ENCODE data around the gene LILRB1. TPM values are rescaled to one million over a fixed set of nuclear protein-coding genes. Genes with fewer than 3 reads are reported as not detected.
"Not testable (repeated sequence)": the region's sequence is repeated elsewhere in the genome, so short reads cannot be mapped to it uniquely, and the experiment has no call there.

The LILRB1 gene
- total RNA-seq, 2 donors from 2014 or later: 2.5 to 4.1 TPM

DNA sequence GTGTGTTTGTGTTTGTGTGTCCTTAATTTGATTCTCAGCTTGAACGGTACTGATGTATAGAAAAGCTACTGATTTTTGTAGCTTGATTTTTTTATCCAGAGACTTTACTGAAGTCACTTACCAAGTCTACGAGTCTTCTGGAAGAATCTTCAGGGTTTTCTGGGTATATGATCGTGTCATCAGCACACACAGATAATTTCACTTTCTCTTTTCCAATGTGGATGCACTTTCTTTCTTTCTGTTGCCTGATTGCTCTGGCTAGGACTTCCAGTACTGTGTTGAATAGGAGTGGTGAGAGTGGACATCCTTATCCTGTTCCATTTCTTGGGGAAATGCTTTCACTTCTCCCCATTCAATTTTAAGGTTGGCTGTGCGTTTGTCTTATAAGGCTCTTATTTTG lies 7.9 kb upstream of the LILRB1 start:
- ATAC-seq (no peak), DNase-seq (no peak)
- intact Hi-C loops (cut with DNase I, micrococcal nuclease): no loop called here

GRCh38 chr19:54624234-54624633 lies 6.0 kb upstream of the LILRB1 start:
- ATAC-seq; DNase-seq; intact Hi-C loops (cut with DNase I, micrococcal nuclease): not testable (repeated sequence)

- ATAC-seq; DNase-seq; intact Hi-C loops (cut with DNase I, micrococcal nuclease): not testable (repeated sequence)
Measured at GRCh38 chr19:54624934-54625730, 5.2 kb upstream of the LILRB1 start.

- DNase-seq (no peak), ATAC-seq (no peak)
- intact Hi-C loops (cut with DNase I, micrococcal nuclease): no loop called here
Measured at GRCh38 chr19:54626757-54627156, 3.5 kb upstream of the LILRB1 start.

GRCh38 chr19:54627912-54628311 lies 2.4 kb upstream of the LILRB1 start:
- ATAC-seq; intact Hi-C loops (cut with DNase I, micrococcal nuclease); DNase-seq: not testable (repeated sequence)

GRCh38 chr19:54630782-54631181 lies 498 bp downstream of the LILRB1 start:
- intact Hi-C loops (cut with DNase I, micrococcal nuclease): no loop called here
- no peak for DNase-seq
- no peak for ATAC-seq

GRCh38 chr19:54631489-54632337 lies 1.4 kb downstream of the LILRB1 start:
- intact Hi-C loops (cut with DNase I, micrococcal nuclease); DNase-seq; ATAC-seq: not testable (repeated sequence)

GRCh38 chr19:54632517-54632916 lies 2.2 kb downstream of the LILRB1 start:
- intact Hi-C loops (cut with DNase I, micrococcal nuclease); ATAC-seq; DNase-seq: not testable (repeated sequence)

- intact Hi-C loops (cut with DNase I, micrococcal nuclease): no loop called here
Measured at GRCh38 chr19:54633401-54633800, 3.1 kb downstream of the LILRB1 start.

DNA sequence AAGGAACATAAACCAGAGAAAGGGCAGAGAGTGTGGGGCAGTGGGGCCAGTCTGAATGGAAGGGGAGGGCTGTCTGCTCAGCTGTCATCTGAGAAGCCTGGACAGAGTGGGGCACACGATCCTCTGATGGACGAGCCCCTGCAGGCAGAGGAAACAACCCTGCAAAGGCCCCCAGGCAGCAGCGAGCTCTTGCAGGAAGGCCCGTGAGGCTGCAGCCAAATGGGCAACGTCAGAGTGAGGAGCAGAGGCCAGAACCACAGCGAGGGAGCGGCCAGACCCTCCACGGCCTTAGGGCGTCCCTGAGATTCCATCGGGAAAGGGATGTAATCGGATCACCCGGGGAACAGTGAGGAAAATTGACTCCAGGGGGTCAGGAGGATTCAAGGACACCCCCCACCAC lies 5.8 kb downstream of the LILRB1 start:
- intact Hi-C loops (cut with DNase I, micrococcal nuclease); DNase-seq; ATAC-seq: not testable (repeated sequence)

More at GRCh38 chr19:54633401-54633800, 3.1 kb downstream of the LILRB1 start:
- ATAC-seq (no peak), DNase-seq (no peak)

- intact Hi-C loops (cut with DNase I, micrococcal nuclease): no loop called here
- ATAC-seq (no peak), DNase-seq (no peak)
Measured at GRCh38 chr19:54638683-54639082, 8.4 kb downstream of the LILRB1 start.

DNA sequence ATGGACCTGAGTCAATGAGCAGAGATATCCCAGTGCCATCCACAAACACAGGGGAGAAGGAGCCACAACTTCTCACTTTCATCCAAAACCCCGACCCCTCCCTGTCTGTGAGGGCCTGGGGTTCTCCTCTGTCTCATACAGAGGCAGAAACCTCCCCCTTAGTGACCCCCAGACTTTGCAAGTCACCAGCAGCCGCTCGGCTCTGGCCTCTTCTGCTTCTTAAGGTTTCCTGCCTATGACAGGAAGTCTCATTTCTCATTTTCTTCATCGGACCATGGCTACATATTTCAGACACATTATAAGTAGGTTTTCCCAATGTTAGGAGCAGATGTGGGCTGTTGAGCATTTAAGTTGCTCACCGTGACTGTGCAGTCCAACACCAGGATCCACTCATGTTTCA lies 12.7 kb downstream of the LILRB1 start:
- DNase-seq; intact Hi-C loops (cut with DNase I, micrococcal nuclease); ATAC-seq: not testable (repeated sequence)

- intact Hi-C loops (cut with DNase I, micrococcal nuclease); DNase-seq; ATAC-seq: not testable (repeated sequence)
Measured at GRCh38 chr19:54643583-54643982, 13.3 kb downstream of the LILRB1 start.

DNA sequence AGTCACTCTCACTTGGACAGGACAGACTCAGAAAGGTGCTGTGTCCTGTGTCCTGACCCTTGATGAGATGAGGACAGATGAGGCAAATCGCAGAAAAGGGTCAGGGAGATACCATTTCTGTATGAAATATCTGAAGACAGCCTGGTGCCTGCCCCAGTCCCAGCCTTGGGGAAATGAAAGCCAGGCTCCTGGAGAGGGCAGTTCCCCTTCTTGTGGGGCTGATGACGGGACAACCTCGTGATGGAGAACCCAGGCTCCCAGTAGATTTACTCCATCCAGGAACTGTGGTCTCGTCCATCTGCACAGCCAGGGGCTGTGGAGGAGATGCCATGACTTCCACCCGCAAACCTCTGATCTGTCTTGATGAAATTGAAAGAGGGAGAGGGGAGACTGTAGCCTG lies 13.8 kb downstream of the LILRB1 start:
- DNase-seq (peak in 1 of 2 donors; percentile 34), ATAC-seq (no peak)
- intact Hi-C loops (cut with DNase I, micrococcal nuclease): no loop called here

GRCh38 chr19:54646331-54646841 lies 16.1 kb downstream of the LILRB1 start:
- intact Hi-C loops (cut with DNase I, micrococcal nuclease): no loop called here
- no peak for DNase-seq
- no peak for ATAC-seq

DNA sequence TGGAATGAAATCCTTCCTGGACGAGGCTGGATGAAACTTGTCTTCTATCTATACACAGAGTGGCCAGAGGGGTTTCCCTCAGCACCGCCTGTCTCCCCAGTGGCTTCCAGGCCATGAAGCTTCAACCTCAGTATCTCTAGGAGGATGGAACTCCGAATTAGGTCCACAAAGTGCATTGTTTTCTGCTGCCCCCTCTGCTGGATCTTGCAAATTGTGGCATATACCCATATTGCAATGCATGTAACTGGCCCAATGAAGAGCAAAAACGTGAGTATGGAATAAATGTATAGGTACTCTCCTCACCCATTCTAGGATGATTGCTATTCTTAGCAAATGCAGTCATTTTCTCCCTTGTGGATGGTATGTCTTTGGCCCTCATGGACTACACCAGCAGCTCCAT lies 17.8 kb downstream of the LILRB1 start:
- DNase-seq (no peak), ATAC-seq (no peak)
- intact Hi-C loops (cut with DNase I, micrococcal nuclease): no loop called here

GRCh38 chr19:54650108-54650655 lies 19.9 kb downstream of the LILRB1 start:
- intact Hi-C loops (cut with DNase I, micrococcal nuclease): no loop called here
- DNase-seq (no peak), ATAC-seq (no peak)

GRCh38 chr19:54653181-54653809 lies 23.0 kb downstream of the LILRB1 start:
- ATAC-seq (no peak), DNase-seq (no peak)
- intact Hi-C loops (cut with DNase I, micrococcal nuclease): no loop called here
